Measurements from ENCODE around the gene CLDN14.

Gene CLDN14, protein sequence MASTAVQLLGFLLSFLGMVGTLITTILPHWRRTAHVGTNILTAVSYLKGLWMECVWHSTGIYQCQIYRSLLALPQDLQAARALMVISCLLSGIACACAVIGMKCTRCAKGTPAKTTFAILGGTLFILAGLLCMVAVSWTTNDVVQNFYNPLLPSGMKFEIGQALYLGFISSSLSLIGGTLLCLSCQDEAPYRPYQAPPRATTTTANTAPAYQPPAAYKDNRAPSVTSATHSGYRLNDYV

DNA sequence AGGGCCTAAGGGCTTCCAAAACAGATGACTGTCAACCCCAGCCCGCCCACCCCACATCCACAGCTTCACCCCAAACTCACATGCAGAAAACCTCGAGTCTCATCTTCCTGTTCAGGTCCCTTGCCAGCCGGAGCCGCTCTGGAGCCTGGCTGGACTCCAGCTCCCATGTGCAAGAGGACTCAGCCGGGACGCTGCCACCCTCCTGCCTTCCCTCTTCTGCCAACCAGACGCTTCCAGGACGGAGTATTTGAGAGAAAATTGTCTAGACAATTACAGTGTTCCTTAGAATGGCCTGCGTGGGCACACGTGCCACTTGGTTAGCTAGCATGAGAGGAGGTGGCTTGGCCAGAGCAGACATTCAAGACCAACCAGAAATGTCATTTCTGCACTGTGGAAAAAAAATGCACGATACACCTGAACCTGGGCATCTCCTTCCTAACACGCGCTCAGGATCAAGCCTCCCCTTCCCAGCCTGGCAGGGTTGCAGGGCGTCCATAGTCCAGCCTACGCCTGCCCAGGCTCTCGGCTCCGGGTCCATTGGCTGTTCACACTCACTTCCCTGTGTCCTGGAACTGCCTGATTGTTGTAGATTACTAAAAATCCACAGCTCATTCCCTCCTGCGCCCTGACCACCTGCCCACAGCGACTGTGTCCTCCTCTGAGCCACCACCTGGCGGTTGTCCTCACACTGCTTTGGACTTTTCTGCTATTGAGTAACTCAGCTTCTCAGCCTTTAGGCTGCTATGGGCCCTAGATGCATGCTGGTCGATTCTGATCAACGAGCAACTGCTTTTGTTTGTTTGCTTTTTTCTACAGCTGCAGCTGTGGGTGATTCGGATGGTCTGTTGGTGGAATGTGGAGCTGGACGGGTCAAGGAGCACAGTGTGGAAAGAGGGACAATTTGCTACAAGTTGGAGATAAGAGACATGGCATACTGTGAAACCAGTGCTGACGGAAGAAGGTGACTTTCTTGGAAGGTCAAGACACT, at the start of gene CLDN14:
TSS of gene CLDN14 (minus strand) at position 708 of the 988 bp plus-strand sequence. CDS start 18,427 bp downstream, outside the sequence.
- peak in 10 of 56 donors; percentile 5 to 41 (median 24) for DNase-seq

DNA sequence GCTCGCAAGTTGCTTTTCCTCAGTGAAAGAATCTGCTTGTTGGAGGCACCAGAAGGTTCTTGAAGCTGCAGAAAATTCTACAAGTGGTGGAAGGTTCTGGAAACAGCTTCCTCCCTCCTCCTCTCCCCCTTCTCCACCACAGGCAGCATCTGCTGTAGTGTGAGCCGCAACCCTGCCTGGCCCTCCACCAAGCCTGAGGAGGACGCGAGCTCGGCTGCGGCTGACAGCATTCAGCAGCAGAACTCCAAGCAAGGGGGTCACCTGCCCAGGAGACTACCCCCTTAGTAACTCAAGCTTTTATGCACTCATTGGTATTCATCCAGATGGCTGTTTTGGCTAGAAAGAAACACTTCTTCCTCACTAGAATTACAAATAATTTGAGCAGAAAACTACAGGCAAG, 48.8 kb upstream of the CLDN14 start:
- peak in 2 of 56 donors; percentile 0 to 5 for DNase-seq

DNA sequence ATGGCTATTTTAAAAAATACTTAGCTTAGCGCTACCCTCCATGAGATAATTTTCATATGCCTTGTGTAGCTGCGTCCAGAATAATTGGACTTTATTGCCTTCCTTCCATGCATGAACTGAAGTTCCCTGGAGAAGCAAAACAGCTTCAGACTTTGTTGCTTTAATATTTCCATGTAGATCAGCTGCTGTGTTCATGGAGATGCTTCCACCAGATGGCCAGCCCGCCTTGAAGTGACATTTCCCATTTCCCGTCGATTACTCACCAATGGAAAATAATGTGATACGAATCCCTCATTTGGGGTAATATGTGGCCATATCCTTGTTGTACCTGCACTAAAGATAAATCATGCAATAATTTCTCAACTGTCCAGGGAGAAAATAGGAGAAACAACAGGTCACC, 47.4 kb upstream of the CLDN14 start:
- no peak for DNase-seq

DNA sequence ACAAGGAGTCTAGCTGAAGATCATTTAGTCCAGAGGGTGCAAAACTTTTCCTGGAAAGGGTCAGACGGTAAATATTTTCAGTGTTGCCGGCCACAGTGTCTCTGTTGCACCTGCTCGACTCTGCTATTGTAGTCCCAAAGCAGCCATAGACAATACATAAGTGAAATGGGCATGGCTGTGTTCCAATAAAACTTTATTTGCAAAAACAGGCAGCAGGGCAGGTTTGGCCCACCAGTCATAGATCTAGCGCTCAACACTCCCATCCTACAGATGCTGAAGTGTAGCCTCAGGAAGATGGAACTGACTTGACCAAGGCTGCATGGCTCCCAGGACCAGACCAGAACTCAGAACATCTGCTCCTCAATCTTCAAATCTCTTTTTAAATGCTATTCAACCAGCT, 46.2 kb upstream of the CLDN14 start:
- DNase-seq = no peak

DNA sequence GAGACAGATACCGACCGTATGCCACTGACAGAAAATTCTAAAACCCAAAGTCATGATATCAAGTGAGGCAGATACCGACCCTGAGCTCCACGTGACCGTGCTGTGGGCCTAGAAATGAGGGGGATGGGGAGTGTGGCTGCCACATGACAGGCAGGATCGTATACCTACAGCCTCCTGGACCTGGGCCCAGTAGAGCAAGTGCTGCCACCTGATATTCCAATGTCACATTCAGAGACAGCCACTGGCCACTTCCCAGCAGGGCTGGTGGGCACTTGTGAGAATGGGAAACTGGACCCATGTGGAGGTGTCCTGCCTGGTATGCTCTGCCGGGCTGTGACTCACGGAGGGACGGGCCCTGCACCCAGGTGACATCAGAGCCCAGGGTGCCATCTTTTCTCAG, 44.6 kb upstream of the CLDN14 start:
- DNase-seq = no peak

DNA sequence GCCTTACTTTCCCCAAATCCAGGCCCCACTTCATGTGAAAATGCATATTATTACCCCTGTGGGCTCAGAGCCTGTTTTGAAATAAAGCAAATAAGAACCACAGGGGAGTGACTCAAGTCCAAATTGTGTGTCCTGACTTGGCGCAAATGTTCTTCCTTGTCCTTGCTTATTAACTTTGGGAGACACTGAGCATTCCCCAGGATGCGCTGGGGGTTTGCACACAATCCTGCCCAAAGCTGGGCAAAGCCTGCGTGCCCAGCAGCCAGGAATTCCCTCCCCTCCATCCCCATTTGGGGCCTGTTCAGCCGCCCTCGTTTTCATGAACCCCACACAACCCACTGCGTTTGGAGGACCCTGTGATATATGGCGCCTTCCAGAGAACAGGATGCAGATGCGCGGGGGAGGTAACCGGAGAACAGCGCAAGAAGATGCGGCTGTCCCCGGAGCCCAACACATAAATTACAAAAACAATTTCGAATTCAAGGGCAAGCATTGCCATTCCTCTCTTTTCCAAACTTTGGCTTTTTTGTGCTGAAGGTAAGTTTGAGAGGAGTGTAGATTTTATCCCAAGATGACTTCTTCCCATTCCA, 42.4 kb upstream of the CLDN14 start:
- no peak for DNase-seq

DNA sequence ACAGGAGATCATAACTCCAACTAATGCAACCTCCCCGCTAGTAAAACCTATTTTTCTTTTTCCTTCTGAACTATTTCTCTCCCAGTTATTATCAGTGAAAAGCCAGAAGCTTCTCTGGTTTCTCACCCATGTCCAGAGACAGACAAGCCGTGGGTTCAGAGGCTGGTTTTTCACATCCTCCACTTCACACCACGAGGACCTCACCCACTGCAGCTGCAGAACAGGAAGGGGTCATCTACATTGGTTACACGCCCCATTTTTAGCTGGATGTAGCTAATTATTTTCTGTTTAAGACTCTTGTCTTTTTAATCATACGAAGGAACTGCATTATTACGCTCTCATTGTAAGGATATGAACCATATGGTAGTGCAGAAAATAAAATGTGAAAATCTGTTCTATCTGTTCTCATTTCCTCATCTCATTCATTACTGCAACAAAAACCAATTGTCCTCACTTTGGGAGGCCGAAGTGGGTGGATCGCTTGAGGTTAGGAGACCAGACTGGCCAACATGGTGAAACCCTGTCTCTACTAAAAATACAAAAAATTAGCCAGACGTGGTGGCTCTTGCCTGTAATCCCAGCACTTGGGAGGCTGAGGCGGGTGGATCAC, 39.1 kb upstream of the CLDN14 start:
- no peak for DNase-seq

DNA sequence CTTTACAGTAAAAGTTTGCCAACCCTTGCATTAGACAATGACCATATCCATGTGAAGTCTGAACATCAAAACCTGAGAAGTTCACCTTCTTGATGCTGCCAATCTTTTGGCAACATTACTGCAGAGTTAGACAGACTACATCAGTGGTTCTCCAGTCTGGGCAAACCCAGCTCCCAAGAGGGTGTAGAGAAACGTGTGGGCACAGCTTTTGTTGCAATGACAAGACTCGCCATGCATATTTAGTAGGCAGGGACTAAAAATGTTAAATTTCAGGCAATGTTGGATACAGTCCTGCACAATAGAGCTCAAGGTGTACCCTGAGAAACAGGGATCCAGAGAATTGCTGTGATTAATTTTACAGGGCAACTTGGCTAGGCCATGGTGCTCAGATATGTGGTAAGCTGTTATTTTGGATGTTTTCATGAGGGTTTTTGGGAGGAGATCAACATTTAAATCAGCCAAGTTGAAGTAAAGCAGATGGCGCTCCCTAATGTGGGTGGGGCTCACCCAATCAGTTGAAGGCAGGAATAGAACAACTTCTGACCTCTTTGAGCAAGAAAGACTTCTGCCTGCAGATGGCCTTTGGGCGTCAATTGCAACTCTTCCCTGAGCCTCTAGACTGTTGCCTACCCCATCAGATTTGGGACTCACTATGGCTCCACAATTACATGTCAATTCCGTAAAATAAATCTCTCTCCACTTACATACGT, 37.6 kb upstream of the CLDN14 start:
- DNase-seq = no peak

DNA sequence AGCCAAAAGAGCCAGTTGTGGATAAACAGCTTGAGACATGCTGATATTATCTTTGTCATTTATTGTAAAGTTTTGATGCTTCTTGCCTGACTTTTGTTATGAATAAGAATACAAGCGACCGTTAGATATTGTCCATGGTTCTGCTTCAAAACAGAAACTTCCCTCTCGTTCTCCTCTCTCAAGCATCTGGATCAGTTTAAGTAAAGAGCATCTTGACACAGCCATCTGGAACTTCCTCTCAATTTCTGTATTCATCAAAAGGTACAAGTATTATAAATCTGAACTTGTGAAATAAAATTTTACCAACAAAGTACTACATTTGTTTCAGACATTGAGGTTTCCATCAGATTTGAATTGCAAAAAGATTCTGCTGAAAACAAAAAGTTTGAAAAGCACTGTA, 36.4 kb upstream of the CLDN14 start:
- no peak for DNase-seq

DNA sequence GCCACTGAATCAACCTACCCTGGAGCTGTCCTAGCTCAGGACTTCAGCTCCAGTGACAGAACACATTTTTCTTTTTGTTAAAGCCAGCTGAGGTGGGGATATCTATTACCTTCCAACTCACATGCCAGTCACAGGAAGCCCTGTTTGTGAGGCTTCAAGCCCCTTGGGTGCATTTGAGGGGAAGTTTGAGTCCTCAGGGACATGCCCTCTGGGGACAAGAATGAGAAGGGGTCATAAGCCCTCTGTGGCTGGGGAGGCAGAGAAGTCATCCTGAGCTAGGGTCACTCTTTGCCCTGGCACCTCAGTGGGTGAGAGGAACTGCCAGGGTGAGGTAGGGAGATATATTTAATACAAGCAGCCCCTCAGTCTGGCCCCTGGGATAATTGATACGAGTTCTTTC, 33.5 kb upstream of the CLDN14 start:
- DNase-seq = no peak

DNA sequence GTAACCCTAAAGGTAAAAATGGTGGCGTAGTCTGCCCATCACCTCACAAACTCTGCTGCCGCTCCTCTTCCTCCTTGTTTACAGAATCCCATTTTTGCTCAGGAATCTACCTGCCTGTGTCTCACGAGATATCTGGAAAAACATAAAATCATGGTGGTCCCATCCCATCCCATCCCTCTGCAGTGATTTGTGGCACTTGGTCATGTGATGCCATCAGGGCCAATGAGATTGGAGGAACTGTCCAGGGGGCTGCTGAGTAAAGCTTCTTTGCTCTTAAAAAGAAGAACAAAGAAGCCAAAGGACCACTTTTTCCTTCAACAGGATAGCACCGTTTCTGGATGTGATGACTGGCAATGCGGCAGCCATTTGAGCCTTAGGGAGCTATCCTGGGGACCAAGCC, 33.0 kb upstream of the CLDN14 start:
- DNase-seq = no peak

DNA sequence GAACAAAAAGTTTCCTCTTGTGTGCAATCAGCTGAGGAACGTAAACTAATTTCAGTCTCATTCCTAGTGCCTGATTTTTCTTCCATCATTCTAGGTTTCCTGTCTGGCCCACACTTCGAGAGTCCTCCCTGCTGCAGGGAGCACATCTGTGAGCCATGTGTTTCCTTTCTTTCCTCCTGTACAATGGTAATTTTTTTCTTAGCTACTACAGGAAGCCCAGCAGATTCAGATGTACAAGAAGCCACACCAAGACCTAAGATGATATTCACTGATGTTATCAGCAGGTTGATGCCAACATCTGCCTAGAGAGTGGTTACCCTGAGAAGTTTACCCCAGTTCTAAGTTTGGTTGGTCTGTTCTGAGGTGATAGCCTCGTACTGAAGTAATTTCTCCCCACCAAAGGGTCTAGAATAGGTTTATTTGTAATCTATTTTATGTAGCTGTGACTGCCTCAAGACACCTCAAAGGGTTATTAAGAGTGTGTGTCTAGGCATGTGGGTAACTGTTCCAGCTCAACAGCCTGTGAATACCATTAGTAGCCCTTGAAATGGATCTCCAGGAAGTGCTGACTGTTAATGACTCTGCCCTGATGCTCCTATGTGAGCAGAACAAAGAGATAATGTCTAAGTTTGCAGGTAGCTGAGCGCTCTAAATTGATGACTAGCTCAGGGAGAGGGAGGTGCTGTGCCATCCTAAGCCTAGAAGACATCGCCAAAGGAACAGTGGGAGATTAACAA, 31.7 kb upstream of the CLDN14 start:
- DNase-seq = no peak

DNA sequence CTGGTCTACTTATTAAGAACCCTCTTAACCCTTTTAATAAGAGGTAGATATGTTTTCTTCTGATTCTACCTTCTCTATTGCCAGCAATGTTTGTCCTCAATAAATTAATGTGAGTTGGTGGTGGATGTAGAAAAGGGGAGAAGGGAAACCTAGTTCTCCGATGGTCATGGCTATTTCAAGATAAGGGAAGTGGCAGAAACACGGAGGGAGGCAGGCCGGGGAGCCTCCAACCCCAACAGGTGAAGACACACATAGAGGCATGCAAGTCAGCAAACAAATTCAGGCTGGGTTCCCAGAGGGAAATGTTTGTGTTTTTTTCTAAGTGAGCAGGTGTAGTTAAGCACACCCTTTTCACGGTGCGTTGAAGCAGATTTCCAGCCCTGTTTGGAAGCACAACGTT, 31.0 kb upstream of the CLDN14 start:
- no peak for DNase-seq

DNA sequence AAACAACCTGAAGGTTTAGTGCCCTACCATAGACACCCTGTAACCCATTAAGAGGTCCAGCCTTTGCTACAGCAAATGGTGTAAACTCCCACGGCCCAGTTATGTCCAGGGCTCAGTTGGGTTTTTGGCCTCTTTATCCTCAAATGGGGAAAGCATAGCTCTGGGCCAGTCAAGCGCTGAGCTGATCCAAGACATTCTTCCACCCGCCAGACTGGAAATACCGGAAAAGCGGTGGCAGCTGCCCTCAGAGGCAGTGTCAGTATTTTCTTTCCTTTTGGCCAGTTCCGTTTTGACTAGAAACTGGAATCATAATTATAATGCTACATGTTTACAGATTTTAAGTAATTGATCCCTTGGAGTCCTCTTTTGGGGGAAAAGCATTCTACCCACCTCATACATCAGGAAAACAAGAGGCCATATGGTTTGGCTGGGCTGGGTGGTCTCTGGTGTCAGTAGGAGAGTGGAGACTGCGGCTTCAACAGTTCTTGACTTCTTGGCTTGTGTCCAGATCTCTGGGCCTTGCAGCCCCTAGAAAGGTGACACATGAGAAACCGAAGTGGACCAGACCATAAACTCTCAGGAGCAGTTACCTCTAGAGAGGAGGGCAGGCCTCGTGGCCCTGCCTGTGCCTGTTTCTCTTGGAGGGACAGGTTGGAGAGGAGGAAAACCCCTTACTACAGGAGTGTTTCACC, 30.2 kb upstream of the CLDN14 start:
- DNase-seq = no peak

DNA sequence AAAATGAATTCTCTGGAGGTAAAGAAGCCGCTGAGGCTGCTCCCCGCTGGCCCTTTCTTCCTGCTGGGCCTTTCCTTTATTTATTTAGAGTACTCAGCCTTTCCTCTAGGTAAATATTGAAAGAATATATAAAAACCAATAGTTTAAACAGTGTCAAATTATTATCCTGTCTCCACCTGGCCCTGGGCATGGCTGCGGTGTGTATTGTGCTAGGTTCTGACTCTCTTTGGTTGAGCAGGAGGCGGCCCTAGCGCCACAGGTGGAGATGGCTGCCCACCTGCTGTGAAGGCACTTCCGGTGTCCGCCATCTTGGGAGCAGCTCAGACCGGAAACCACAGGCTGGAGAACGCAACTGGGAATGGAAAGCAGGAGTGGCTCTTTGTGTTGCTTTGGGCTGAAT, 29.0 kb upstream of the CLDN14 start:
- no peak for DNase-seq

DNA sequence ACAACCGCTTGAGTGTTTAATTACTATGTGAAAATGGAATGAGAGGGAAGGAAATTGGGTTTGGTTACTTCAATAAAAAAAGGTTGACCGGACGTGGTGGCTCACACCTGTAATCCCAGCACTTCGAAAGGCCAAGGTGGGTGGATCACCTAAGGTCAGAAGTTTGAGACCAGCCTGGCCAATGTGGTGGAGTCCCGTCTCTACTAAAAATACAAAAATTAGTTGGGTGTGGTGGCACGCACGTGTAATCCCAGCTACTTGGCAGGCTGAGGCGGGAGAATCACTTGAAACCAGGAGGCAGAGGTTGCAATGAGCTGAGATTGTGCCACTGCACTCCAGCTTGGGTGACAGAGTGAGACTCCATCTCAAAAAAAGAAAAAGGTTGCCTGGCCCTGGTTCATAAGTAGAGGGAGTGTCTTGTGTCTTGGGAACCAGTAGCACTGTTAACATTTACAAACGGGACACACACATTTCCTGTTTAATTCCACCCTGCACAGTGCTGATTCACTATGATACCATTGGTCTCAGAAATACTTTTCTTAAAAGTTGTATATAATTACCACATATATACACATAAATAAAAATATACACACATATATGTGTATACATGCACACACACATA, 27.6 kb upstream of the CLDN14 start:
- no peak for DNase-seq

DNA sequence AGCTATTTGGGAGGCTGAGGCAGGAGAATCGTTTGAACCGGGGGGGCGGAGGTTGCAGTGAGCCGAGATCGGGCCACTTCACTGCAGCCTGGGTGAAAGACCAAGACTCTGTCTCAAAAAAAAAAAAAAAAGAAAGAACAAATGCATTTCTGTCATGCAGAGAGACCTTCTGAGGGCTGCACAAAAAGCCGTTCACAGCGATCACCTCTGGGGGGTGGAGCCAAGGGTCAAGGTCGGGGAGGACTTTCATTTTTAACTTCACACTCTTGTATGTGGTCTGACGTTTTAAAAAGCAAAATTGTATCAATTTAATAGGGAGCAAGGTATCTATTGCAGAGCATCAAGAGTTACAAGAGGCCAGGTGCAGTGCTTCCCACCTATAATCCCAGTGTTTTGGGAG, 26.6 kb upstream of the CLDN14 start:
- DNase-seq = no peak

DNA sequence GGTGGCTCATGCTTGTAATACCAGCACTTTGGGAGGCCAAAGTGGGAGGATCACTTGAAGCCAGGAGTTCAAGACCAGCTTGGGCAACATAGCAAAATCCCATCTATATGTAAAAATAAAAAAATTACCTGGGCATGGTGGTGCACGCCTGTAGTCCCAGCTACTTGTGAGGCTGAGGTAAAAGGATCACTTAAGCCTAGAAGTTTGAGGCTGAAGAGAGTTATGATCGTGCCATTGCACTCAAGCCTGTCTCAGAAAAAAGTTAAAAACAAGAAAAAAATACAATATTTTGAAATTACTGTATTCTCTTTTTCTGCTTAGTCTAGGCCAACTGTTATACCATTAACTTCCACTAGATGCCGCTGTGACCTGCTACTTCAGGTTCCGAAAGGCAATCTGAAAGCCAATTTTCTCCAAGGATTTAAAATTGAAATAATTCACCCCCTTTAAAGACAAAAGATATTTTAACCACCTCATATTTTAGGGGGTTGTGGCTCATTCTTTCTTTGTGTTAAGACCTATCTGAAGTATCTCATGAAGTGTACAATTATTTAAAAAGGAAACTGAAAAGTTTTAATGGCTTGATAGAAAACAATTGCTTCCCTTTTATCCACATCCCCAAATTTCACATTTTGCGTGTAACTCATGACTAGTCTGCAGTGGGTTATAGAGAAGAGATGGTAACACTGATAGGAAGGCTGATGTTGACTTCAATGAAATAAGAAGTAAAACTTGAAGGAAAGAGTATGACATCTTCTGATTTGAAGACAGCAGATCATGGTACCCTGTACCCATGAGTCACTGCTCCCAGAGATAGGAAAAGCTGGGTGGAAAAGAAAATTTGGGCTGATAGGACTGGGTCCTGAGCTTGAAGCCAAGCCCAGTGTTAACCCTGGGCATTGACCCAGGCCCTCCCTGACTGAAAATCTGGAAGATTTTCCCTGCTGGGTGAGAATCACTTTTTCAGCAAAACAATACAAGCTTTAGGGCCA, 24.4 kb upstream of the CLDN14 start:
- DNase-seq = peak in 18 of 56 donors; percentile 0 to 56 (median 8)

Measured in nucleus accumbens (tissue), 56 donors.